Measurements from ENCODE around the gene P2RY11. TPM values are rescaled to one million over a fixed set of nuclear protein-coding genes. Genes with fewer than 3 reads are reported as not detected.
A peak's percentile ranks its signal among the peaks of the same experiment; 100 is the strongest.

Gene P2RY11
- total and polyA plus RNA-seq, 12 donors = 4.2 to 13.8 (median 6.4) TPM

GRCh38 chr19:10112895-10113591 lies 1.6 kb downstream of the P2RY11 start:
- intact Hi-C loops (cut with DNase I) = loop anchor here in 3 of 10 donors (5.0 to 10.0 kb wide), 3 partner anchors 122 to 181 kb away; partner anchors contain the start of genes OLFM2 (in 1 of the 3) and S1PR2 (in 1 of the 3)
- WGBS, 2 donors = 29 to 30% methylated on average over 23 to 25 of the region's 25 CpGs
- Histone ChIP-seq H3K27me3 (no peaks in the 10 kb centered on the region), H3K4me3 (peak overlapping the region in 1 of 10 donors; percentile 37), H3K36me3 (peaks cover 0 to 85% (median 54%) of the 10 kb centered on the region in 9 donors), H3K27ac (peak overlapping the region in 2 of 10 donors; percentile 35 to 78), H3K9me3 (no peaks in the 10 kb centered on the region), H3K4me1 (peaks cover 0 to 40% (median 5%) of the 10 kb centered on the region in 9 donors)
- ATAC-seq (peak; percentile 2 to 55 (median 24)), DNase-seq (peak in 1 of 2 donors; percentile 58)
- peak in 8 of 9 donors; percentile 14 to 68 (median 53) for TF ChIP-seq CTCF (IDR thresholded peaks at IDR 0.05)

GRCh38 chr19:10113592-10113963 lies 2.1 kb downstream of the P2RY11 start:
- H3K4me3 ChIP-seq = no peak overlapping the region
- intact Hi-C loops (cut with DNase I) = loop anchor here in 3 of 10 donors (5.0 to 10.0 kb wide), 3 partner anchors 121 to 181 kb away; partner anchors contain the start of genes OLFM2 (in 1 of the 3) and S1PR2 (in 1 of the 3)
- TF ChIP-seq CTCF (IDR thresholded peaks at IDR 0.05) = no peak
- WGBS, 2 donors = 67 to 72% methylated on average over 19 of the region's 19 CpGs
- peaks cover under 1 to 44% (median 11%) of the 10 kb centered on the region in 9 donors for H3K4me1 ChIP-seq
- H3K27me3 ChIP-seq = no peaks in the 10 kb centered on the region
- DNase-seq (no peak), ATAC-seq (peak in 3 of 8 donors; percentile 2)
- peak overlapping the region in 2 of 10 donors; percentile 35 to 78 for H3K27ac ChIP-seq
- peaks cover 0 to 85% (median 51%) of the 10 kb centered on the region in 9 donors for H3K36me3 ChIP-seq
- no peaks in the 10 kb centered on the region for H3K9me3 ChIP-seq

- peak in 5 of 8 donors; percentile 1 to 21 (median 3) for ATAC-seq
- intact Hi-C loops (cut with DNase I) = loop anchor here in 3 of 10 donors (5.0 to 10.0 kb wide), 3 partner anchors 121 to 182 kb away; partner anchors contain the start of genes OLFM2 (in 1 of the 3) and S1PR2 (in 1 of the 3)
- Histone ChIP-seq H3K27me3 (no peaks in the 10 kb centered on the region), H3K27ac (no peak overlapping the region), H3K4me3 (no peak overlapping the region), H3K4me1 (peaks cover 6 to 50% (median 16%) of the 10 kb centered on the region in 9 donors), H3K9me3 (no peaks in the 10 kb centered on the region), H3K36me3 (peaks cover 0 to 84% (median 50%) of the 10 kb centered on the region in 9 donors)
- no peak for DNase-seq
- no peak for TF ChIP-seq CTCF (IDR thresholded peaks at IDR 0.05)
- 87 to 90% methylated on average over 43 of the region's 43 CpGs for WGBS, 2 donors
These were observed 2.6 kb downstream of the P2RY11 start for GRCh38 chr19:10113964-10114650.

All from heart right ventricle (tissue), 16 donors.